ENCODE measurements around the gene CXorf49.
"Not testable (repeated sequence)": the region's sequence is repeated elsewhere in the genome, so short reads cannot be mapped to it uniquely, and the experiment has no call there.

The CXorf49 gene

DNA sequence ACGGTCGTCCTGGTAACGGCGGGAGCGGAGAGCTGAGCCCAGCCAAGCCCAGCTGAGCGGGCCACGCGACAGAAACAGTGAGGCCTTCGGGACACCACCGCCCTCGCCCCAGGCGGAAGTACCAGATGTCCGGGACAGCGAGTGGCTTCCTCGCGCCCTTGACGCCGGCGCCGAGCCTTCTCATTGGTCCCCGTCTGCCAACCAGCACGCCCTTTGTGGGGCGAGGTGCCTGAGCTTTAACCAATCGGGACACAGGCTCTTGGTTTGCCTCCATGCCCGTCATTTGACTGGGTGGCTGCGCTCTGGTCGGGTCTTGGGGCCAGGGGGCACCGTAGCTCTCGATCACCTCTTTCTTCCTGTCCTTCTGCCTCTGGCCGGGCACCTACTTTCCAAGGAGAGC, at the start of gene CXorf49:
CXorf49 (minus strand) TSS at position 101 of the 400 bp plus-strand sequence. CDS start 134 bp downstream, outside the sequence.
- DNase-seq (ENCODE audit: low read depth, low spot score); in situ Hi-C loops (cut with HindIII; ENCODE audit: low sequenced_read_pairs): not testable (repeated sequence)

DNA sequence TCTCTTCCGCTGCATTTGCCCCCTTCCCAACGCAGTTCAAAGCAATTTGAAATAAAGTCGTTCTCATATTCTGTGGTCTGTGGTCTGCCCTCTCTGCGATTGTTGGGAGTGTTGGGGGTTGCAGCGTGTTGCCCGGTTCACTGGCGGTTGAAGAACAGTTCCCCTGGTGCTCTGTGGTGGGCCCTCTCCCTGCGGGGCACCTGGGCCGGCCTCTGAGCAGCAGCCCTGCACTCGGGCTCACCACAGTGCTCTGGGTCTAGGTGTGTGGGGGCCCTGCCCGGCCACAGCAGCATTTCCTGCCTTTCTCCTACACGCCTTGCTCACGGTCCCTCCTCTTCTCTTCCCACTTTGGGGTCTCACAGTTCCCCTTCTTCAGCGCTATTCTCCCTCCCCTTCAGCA, 49.0 kb upstream of the CXorf49 start:
- DNase-seq (ENCODE audit: low read depth, low spot score); H3K4me3 ChIP-seq (ENCODE audit: low read depth, low read length); in situ Hi-C loops (cut with HindIII; ENCODE audit: low sequenced_read_pairs): not testable (repeated sequence)

More for the DNA sequence above, at the start of gene CXorf49:
- not testable (repeated sequence) for H3K4me3 ChIP-seq (ENCODE audit: low read depth, low read length)

DNA sequence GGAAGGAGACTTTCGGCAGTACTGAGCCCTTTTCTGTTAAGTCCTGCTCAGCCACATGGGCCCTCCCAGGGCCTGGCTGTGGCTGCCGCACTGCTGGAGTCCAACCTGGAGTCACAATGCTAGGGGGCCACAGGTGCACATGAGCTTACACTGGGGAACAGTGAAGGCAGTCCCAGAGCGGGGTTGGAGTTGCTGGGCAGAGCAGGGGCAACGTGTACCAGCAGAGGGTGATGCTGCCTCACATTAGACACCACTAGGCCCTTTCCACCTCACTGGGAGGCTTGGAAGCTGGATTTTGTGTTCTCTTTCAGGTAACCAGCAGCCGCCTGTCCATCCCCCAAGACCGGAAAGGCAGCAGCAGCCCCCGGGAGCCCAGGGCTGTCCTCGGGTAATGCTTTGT, 47.5 kb upstream of the CXorf49 start:
- H3K4me3 ChIP-seq (ENCODE audit: low read depth, low read length); DNase-seq (ENCODE audit: low read depth, low spot score); in situ Hi-C loops (cut with HindIII; ENCODE audit: low sequenced_read_pairs): not testable (repeated sequence)

DNA sequence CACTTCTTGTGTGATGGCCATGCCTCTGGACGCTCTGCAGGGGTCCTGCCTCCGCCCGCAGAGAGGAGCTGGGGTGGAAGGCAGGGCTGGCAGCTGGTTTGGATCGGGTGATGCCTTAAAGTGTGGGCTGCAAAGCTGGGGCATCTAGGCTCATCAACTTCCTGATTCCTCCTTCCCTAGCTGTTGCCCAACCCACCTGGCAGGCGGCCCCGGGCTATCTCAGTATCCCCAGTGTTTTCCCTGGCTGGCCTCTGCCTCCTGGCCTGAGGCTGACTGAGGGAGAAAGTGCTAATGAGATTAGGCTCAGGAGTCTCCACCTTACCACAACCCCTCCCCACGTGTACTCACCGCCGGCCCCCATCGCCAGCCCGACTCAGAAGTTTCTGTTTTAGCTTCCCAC, 46.7 kb upstream of the CXorf49 start:
- DNase-seq (ENCODE audit: low read depth, low spot score); in situ Hi-C loops (cut with HindIII; ENCODE audit: low sequenced_read_pairs); H3K4me3 ChIP-seq (ENCODE audit: low read depth, low read length): not testable (repeated sequence)

DNA sequence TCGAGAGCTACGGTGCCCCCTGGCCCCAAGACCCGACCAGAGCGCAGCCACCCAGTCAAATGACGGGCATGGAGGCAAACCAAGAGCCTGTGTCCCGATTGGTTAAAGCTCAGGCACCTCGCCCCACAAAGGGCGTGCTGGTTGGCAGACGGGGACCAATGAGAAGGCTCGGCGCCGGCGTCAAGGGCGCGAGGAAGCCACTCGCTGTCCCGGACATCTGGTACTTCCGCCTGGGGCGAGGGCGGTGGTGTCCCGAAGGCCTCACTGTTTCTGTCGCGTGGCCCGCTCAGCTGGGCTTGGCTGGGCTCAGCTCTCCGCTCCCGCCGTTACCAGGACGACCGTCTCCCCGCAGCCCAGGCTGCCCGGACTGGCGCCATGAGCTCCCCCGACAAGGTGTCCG, 45.0 kb upstream of the CXorf49 start, which contains the start of gene CXorf49B:
CXorf49B (plus strand) TSS at position 301 of the 400 bp plus-strand sequence; CDS start at position 376, 75 bp downstream.
- H3K4me3 ChIP-seq (ENCODE audit: low read depth, low read length); DNase-seq (ENCODE audit: low read depth, low spot score); in situ Hi-C loops (cut with HindIII; ENCODE audit: low sequenced_read_pairs): not testable (repeated sequence)

DNA sequence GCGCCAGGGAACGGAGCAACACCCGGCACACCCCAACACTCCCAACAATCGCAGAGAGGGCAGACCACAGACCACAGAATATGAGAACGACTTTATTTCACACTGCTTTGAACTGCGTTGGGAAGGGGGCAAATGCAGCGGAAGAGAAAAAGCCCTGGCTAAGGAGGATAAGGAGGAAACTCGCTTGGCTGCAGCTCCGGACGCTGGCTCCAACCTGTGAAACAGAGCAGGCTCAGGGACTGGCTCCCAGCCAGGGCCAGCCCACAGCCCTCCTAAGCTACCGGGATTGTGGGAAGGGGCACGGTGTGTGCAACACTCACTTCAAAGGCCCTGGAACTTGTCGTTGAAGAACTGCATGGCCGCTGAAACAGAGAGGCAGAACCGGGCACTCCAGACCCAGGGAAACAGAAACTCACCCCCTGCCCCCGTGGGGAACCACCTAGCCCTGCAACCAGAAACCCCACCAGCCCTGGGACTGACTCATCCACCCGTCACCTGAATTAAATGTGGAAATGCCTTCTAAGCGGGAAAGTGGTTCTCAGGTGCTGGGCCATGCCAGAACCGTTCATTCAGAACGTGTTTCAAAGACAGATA, 42.7 kb upstream of the CXorf49 start:
- H3K4me3 ChIP-seq (ENCODE audit: low read depth, low read length); in situ Hi-C loops (cut with HindIII; ENCODE audit: low sequenced_read_pairs); DNase-seq (ENCODE audit: low read depth, low spot score): not testable (repeated sequence)

DNA sequence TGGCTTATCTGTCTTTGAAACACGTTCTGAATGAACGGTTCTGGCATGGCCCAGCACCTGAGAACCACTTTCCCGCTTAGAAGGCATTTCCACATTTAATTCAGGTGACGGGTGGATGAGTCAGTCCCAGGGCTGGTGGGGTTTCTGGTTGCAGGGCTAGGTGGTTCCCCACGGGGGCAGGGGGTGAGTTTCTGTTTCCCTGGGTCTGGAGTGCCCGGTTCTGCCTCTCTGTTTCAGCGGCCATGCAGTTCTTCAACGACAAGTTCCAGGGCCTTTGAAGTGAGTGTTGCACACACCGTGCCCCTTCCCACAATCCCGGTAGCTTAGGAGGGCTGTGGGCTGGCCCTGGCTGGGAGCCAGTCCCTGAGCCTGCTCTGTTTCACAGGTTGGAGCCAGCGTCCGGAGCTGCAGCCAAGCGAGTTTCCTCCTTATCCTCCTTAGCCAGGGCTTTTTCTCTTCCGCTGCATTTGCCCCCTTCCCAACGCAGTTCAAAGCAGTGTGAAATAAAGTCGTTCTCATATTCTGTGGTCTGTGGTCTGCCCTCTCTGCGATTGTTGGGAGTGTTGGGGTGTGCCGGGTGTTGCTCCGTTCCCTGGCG, 2.3 kb upstream of the CXorf49 start:
- H3K4me3 ChIP-seq (ENCODE audit: low read depth, low read length); DNase-seq (ENCODE audit: low read depth, low spot score); in situ Hi-C loops (cut with HindIII; ENCODE audit: low sequenced_read_pairs): not testable (repeated sequence)

DNA sequence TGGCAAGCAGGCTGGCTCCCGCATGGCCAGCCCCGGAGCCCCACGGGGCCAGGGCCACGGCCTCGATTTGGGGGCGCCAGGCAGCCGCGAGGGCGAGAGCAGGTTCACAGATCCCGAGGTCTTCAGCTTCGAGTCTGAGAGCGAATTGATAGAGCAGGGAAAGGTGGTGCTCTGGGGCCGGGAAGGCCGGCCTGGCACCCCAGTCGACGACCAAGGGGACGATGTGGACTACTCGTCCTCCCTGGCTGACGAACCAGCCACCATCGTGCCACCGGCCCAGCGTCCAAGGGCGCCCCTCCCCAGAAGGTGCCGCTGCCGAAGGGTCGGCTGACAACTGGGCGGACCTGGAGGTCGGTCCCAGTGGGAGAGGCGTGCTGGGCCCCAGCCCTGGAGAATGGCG, 1.1 kb upstream of the CXorf49 start:
- H3K4me3 ChIP-seq (ENCODE audit: low read depth, low read length); in situ Hi-C loops (cut with HindIII; ENCODE audit: low sequenced_read_pairs); DNase-seq (ENCODE audit: low read depth, low spot score): not testable (repeated sequence)

DNA sequence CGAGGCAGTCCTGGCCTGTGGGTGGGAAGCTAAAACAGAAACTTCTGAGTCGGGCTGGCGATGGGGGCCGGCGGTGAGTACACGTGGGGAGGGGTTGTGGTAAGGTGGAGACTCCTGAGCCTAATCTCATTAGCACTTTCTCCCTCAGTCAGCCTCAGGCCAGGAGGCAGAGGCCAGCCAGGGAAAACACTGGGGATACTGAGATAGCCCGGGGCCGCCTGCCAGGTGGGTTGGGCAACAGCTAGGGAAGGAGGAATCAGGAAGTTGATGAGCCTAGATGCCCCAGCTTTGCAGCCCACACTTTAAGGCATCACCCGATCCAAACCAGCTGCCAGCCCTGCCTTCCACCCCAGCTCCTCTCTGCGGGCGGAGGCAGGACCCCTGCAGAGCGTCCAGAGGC, 1.8 kb downstream of the CXorf49 start:
- in situ Hi-C loops (cut with HindIII; ENCODE audit: low sequenced_read_pairs); H3K4me3 ChIP-seq (ENCODE audit: low read depth, low read length): not testable (repeated sequence)

DNA sequence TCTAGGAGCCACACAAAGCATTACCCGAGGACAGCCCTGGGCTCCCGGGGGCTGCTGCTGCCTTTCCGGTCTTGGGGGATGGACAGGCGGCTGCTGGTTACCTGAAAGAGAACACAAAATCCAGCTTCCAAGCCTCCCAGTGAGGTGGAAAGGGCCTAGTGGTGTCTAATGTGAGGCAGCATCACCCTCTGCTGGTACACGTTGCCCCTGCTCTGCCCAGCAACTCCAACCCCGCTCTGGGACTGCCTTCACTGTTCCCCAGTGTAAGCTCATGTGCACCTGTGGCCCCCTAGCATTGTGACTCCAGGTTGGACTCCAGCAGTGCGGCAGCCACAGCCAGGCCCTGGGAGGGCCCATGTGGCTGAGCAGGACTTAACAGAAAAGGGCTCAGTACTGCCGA, 2.5 kb downstream of the CXorf49 start:
- in situ Hi-C loops (cut with HindIII; ENCODE audit: low sequenced_read_pairs); H3K4me3 ChIP-seq (ENCODE audit: low read depth, low read length); DNase-seq (ENCODE audit: low read depth, low spot score): not testable (repeated sequence)

More for the DNA sequence above, 1.8 kb downstream of the CXorf49 start:
- not testable (repeated sequence) for DNase-seq (ENCODE audit: low read depth, low spot score)

DNA sequence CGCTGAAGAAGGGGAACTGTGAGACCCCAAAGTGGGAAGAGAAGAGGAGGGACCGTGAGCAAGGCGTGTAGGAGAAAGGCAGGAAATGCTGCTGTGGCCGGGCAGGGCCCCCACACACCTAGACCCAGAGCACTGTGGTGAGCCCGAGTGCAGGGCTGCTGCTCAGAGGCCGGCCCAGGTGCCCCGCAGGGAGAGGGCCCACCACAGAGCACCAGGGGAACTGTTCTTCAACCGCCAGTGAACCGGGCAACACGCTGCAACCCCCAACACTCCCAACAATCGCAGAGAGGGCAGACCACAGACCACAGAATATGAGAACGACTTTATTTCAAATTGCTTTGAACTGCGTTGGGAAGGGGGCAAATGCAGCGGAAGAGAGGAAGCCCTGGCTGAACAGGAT, 4.0 kb downstream of the CXorf49 start:
- DNase-seq (ENCODE audit: low read depth, low spot score); H3K4me3 ChIP-seq (ENCODE audit: low read depth, low read length); in situ Hi-C loops (cut with HindIII; ENCODE audit: low sequenced_read_pairs): not testable (repeated sequence)

DNA sequence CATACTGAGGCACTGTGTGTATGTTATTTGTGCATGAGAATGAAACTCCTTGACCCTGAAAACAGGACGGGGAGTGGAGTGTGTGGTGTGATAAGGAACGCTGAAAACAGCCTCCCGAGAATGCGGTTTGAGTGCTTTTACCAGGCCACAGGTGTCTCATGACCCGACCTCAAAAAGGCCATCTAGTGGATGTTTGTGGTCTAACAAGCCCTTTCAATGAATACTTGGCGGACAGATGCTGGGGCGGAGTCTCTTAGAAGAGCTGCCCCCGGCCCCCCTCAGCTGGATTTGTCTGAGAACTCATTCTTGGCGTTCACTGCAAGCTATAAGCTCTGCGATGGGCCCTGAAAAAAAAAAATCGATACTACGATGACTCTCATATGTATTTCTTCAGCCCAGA, 15.2 kb downstream of the CXorf49 start:
- DNase-seq (ENCODE audit: low read depth, low spot score); in situ Hi-C loops (cut with HindIII; ENCODE audit: low sequenced_read_pairs); H3K4me3 ChIP-seq (ENCODE audit: low read depth, low read length): not testable (repeated sequence)

DNA sequence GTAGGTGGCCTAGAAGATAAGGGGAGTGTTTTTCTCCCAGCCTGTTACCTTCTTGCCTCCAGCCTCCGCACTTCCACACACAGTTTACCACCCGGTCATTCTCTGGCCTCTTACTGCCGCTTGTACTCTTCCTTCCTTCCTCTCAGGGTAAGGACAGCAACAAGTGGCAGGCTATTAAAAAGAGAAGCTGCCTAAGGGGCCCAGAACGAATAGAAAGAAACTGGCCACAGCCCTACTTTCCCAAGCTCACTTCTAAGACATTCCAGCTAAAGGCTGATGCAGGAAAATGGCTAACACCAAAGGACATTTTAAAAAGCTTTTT, 19.1 kb downstream of the CXorf49 start:
- H3K4me3 ChIP-seq (ENCODE audit: low read depth, low read length); in situ Hi-C loops (cut with HindIII; ENCODE audit: low sequenced_read_pairs); DNase-seq (ENCODE audit: low read depth, low spot score): not testable (repeated sequence)

DNA sequence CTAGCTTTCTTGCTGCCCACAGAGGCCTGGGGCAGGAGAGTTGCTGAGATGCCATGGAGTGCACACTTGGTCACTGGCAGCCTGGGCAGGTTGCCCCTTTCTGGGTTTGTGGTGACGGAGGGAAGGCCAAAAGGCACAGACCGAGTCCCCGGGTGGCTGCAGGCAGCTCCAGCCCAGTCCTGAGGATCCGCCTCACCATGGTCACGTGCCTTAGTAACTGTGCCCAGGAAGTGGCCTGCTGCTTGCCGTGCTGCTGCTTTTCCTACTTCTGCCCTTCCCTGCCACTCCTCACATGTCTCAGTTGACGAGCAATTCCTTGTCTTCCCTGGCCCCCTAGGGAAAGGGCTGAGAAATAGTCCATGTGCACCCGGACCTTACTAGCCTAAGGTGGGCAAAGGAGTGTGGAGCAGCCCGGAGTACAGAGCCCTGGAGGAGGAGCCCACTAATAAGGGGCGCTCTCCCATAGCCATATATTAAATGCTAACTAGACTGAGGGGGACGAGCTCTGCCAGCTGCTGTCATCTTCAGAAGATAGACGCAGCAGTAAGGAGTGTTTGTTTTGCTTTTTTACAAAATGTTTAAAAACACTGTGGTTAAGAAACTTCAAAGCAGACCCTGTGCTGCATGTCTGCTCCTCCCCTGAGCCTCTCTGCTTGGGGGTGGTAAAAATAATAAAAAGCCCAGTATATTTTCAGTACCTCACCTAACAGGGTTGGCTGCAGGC, 19.6 kb downstream of the CXorf49 start:
- DNase-seq (ENCODE audit: low read depth, low spot score); in situ Hi-C loops (cut with HindIII; ENCODE audit: low sequenced_read_pairs); H3K4me3 ChIP-seq (ENCODE audit: low read depth, low read length): not testable (repeated sequence)

DNA sequence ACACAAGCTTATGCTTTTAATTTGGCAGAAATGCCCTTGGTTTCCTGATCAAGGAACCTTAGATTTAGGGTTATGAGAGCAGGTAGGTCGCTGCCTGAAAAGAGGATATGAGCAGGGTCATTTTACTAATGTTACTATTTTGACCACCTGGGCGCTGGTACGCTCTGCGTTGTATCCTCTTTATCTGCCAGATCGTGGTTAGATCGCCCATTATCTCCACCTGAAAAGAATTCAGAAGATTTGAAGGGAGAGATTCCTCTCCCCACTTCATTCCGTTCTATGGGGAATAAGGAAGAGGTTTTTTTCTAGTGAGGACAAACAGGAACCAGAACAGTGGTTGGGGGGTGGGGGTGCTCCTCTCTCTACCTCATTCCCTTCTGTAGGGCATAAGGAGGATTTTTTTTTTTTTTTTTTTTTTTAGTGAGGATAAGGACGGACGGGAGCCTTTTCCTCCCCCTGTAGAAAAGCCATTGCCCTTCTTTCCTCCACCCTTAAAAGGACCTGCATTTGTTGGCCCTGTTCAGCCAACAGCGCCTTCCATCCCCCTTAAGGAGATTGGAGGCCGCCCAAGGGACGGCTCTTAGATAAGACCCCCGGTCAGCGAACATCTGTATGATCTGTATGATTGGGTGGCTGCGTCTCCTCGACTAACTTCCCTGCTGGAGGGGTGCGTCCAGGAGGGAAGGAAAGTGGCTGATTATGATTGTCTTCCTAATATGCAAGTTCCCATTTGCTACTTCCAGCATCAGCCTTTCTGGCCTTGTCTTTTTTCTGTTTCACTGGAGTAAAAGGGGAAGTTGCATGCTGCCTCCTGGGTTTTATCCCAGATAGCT, 20.4 kb downstream of the CXorf49 start:
- DNase-seq (ENCODE audit: low read depth, low spot score); in situ Hi-C loops (cut with HindIII; ENCODE audit: low sequenced_read_pairs); H3K4me3 ChIP-seq (ENCODE audit: low read depth, low read length): not testable (repeated sequence)

DNA sequence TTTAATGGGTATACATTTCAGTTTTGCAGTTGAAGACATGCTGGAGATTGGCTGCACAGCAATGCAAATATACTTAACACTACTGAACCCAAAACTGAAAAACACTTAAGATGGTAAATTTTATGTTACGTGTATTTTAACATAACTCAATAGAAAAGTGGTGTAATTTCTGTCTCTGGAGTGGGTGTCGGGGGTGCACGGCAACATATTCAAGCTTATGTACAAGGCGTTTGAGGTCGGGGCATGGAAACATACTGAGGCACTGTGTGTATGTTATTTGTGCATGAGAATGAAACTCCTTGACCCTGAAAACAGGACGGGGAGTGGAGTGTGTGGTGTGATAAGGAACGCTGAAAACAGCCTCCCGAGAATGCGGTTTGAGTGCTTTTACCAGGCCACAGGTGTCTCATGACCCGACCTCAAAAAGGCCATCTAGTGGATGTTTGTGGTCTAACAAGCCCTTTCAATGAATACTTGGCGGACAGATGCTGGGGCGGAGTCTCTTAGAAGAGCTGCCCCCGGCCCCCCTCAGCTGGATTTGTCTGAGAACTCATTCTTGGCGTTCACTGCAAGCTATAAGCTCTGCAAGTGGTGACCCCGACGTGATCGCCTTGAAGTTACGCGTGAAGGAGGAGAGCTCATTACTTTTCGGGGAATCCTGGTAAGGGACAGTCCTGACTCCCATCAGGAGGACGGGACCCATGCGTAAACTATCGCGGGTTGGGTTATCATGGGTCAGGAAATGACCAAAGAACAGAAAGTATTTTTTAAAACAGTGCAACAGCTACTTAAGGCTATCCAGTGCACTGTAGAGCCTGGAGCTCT, 21.2 kb downstream of the CXorf49 start:
- H3K4me3 ChIP-seq (ENCODE audit: low read depth, low read length); in situ Hi-C loops (cut with HindIII; ENCODE audit: low sequenced_read_pairs); DNase-seq (ENCODE audit: low read depth, low spot score): not testable (repeated sequence)
